Endothelial cell of umbilical vein (primary cell): ENCODE measurements around the gene DDX17. TPM values are rescaled to one million over a fixed set of nuclear protein-coding genes. Genes with fewer than 3 reads are reported as not detected.

Experiments used
- BruUV-seq: library from RNA; stranded (reverse); fragments of 400-500 nt; replicated peaks from 2 replicates; lab custom pipeline; 2021; lab: Mats Ljungman, UMichigan
- CTCF ChIA-PET: fragments of 300-600, 350-600 bp; sonication (Branson Sonifier 250); formaldehyde crosslinking; loops from one replicate; lab custom pipeline; 2021; ENCODE audit warnings: antibody characterized with exemption, inconsistent platforms; lab: Charles Lee
- POLR2A ChIA-PET: fragments of 300-600, 350-600 bp; sonication (Branson Sonifier 250); formaldehyde crosslinking; loops from one replicate; lab custom pipeline; 2021; ENCODE audit warnings: antibody characterized with exemption, inconsistent platforms; lab: Charles Lee
- DNase-seq: peaks from one replicate; pipeline ENCODE4 v3.0.0-alpha.2; 2011; ENCODE audit warnings: low read depth, low spot score
- FAIRE-seq: peaks from 2 replicates; lab custom pipeline; 2011; peaks lifted over from hg19 to GRCh38; lab: Jason Lieb, UNC
- H2AFZ ChIP-seq: 2 replicates; pipeline ENCODE4 v1.6.0; 2012; ENCODE audit warnings: low read depth, low read length, control low read depth, inconsistent platforms
- H3K27ac ChIP-seq: 2 replicates; pipeline ENCODE4 v1.5.1; 2011; ENCODE audit warnings: low read depth, mild to moderate bottlenecking, control low read depth, low read length, moderate library complexity; ENCODE audit not compliant: insufficient read depth
- H3K27me3 ChIP-seq, 2 experiments: 2 replicates each; pipeline versions ENCODE4 v1.6.0 to v1.6.1; 2011; ENCODE audit warnings: low read length in 2 of 2, mixed read lengths in 1 of 2; ENCODE audit not compliant: control insufficient read depth in 2 of 2, insufficient read depth in 2 of 2
- H3K36me3 ChIP-seq, 2 experiments: 2 replicates in 1 of 2; 3 replicates in 1 of 2; pipeline ENCODE4 v1.5.1; 2011; ENCODE audit warnings: low read length in 2 of 2, mild to moderate bottlenecking in 1 of 2, moderate library complexity in 1 of 2; ENCODE audit not compliant: control insufficient read depth in 2 of 2, insufficient read depth in 2 of 2; ENCODE audit errors: extremely low read depth in 1 of 2
- H3K4me1 ChIP-seq: 3 replicates; pipeline ENCODE4 v1.5.1; 2011; ENCODE audit warnings: mild to moderate bottlenecking, low read length; ENCODE audit not compliant: control insufficient read depth, insufficient read depth; ENCODE audit errors: extremely low read depth
- H3K4me2 ChIP-seq: 2 replicates; pipeline ENCODE4 v1.6.1; 2011; ENCODE audit warnings: low read length, control low read depth, mixed read lengths; ENCODE audit not compliant: insufficient read depth
- H3K4me3 ChIP-seq, 3 experiments: fragments of 200-600 bp in 1 of 3; sonication (generic), shearing (Covaris generic) in 1 of 3; replicated peaks in 1 of 3; 2 replicates each; pipeline ENCODE4 v1.5.1; 2011 to 2016; ENCODE audit warnings: control low read depth in 3 of 3, low read length in 3 of 3, mild to moderate bottlenecking in 2 of 3, inconsistent platforms in 1 of 3, low read depth in 1 of 3, moderate library complexity in 1 of 3; ENCODE audit not compliant: insufficient read depth in 1 of 3
- H3K79me2 ChIP-seq: 2 replicates; pipeline ENCODE4 v1.6.0; 2012; ENCODE audit warnings: low read length, inconsistent platforms; ENCODE audit not compliant: control insufficient read depth, insufficient read depth
- H3K9ac ChIP-seq: replicated peaks from 2 replicates; pipeline ENCODE3; 2011; ENCODE audit warnings: low read length, control low read depth; ENCODE audit not compliant: insufficient read depth; ENCODE audit errors: extremely low read depth
- H3K9me1 ChIP-seq: replicated peaks from 3 replicates; pipeline ENCODE4 v1.6.0; 2011; ENCODE audit warnings: mild to moderate bottlenecking, low read length; ENCODE audit not compliant: control insufficient read depth, insufficient read depth; ENCODE audit errors: extremely low read depth
- H3K9me3 ChIP-seq: replicated peaks from 2 replicates; pipeline ENCODE4 v1.5.1; 2012; ENCODE audit warnings: low read length, inconsistent platforms; ENCODE audit not compliant: control insufficient read depth, insufficient read depth
- H4K20me1 ChIP-seq: replicated peaks from 2 replicates; pipeline ENCODE3; 2011; ENCODE audit warnings: mild to moderate bottlenecking, low read length; ENCODE audit not compliant: control insufficient read depth, insufficient read depth; ENCODE audit errors: extremely low read depth
- CTCF ChIP-seq, 2 donors: IDR thresholded peaks; 1 replicate in 1 of 2; 2 replicates in 1 of 2; pipeline ENCODE4 v1.5.1; 2011; ENCODE audit warnings: low read length in 2 of 2, mild to moderate bottlenecking in 2 of 2, moderate library complexity in 2 of 2, control low read depth in 1 of 2, inconsistent platforms in 1 of 2, low read depth in 1 of 2; ENCODE audit not compliant: insufficient read depth in 1 of 2; ENCODE audit errors: extremely low read depth in 1 of 2
- EZH2 ChIP-seq: IDR thresholded peaks from 2 replicates; pipeline ENCODE4 v1.6.1; 2012; ENCODE audit warnings: borderline replicate concordance, low read depth, mild to moderate bottlenecking, moderate library complexity, low read length, inconsistent platforms; ENCODE audit not compliant: severe bottlenecking
- FOS ChIP-seq: IDR thresholded peaks from 2 replicates; pipeline ENCODE4 v1.6.1; 2011; ENCODE audit warnings: mild to moderate bottlenecking, low read length, moderate library complexity, borderline replicate concordance; ENCODE audit not compliant: insufficient read depth
- GATA2 ChIP-seq: IDR thresholded peaks from 2 replicates; pipeline ENCODE4 v1.7.0; 2011; ENCODE audit warnings: low read depth, mild to moderate bottlenecking, moderate library complexity, mixed read lengths, low read length; ENCODE audit not compliant: insufficient read length, insufficient read depth
- JUN ChIP-seq: IDR thresholded peaks from 2 replicates; pipeline ENCODE4 v1.6.1; 2011; ENCODE audit warnings: borderline replicate concordance, low read depth; ENCODE audit not compliant: insufficient read length, insufficient read depth
- MAX ChIP-seq: IDR thresholded peaks from 2 replicates; pipeline ENCODE4 v1.6.1; 2011; ENCODE audit not compliant: insufficient read depth, insufficient read length
- MYC ChIP-seq: IDR thresholded peaks from one replicate; pipeline ENCODE4 v1.6.1; 2011; ENCODE audit warnings: mild to moderate bottlenecking, low read depth, low read length
- POLR2A ChIP-seq: IDR thresholded peaks from 2 replicates; pipeline ENCODE4 v1.6.1; 2012; ENCODE audit warnings: low read depth, mild to moderate bottlenecking, control low read depth, low read length
- POLR2AphosphoS5 ChIP-seq: IDR thresholded peaks from 2 replicates; pipeline ENCODE4 v1.6.1; 2012; ENCODE audit warnings: low read depth, mild to moderate bottlenecking, control low read depth, low read length, moderate library complexity; ENCODE audit not compliant: insufficient read depth
- dilution Hi-C: fragments of 300-500 bp; cut with MboI; formaldehyde crosslinking; loops from one replicate; pipeline ENCODE4 v1.15.0; 2019; ENCODE audit warnings: low sequenced_read_pairs; ENCODE audit not compliant: extremely low pct_ligation_motif_present
- intact Hi-C: fragments of 100-400 bp; cut with micrococcal nuclease; formaldehyde crosslinking; loops from one replicate; pipeline ENCODE4 v1.10.0; 2022
- polyA plus RNA-seq, 4 experiments: library from polyadenylated mRNA; depleted of rRNA in 3 of 4; stranded (reverse) in 3 of 4; unstranded in 1 of 4; fragments of >200 nt; gene quantifications; 2 replicates each; pipeline versions ENCODE4 v1.2.1 to v1.2.3, GENCODE V29; 2011 to 2012; ENCODE audit warnings: missing spikeins in 1 of 4
- total RNA-seq: library from RNA; stranded (reverse); gene quantifications from 2 replicates; pipeline ENCODE4 v1.2.3, GENCODE V29; 2021

The DDX17 gene
- total and polyA plus RNA-seq, 2 donors (not counting 3 experiments of a cell fraction or from before 2014, with no cell fraction given): 393 to 402 TPM

- POLR2A ChIA-PET: no interaction called here
- CTCF ChIA-PET: interaction anchor here (1.5 kb wide), 1 partner anchor 8 kb away, joined by 4 read pairs; no protein-coding TSS in a partner anchor
- Histone ChIP-seq H3K9ac (no peak overlapping the region), H4K20me1 (no peaks in the 10 kb centered on the region), H3K27me3 (peaks cover 4% of the 10 kb centered on the region in 2 experiments), H3K4me3 (no peak overlapping the region), H3K27ac (no peak overlapping the region), H2AFZ (no peak overlapping the region), H3K9me1 (no peaks in the 10 kb centered on the region), H3K36me3 (no peaks in the 10 kb centered on the region), H3K9me3 (no peaks in the 10 kb centered on the region), H3K79me2 (no peaks in the 10 kb centered on the region), H3K4me1 (no peaks in the 10 kb centered on the region), H3K4me2 (no peak overlapping the region)
- intact Hi-C loops: no loop called here
- DNase-seq: no peak
- no TSS peak for BruUV-seq
- dilution Hi-C loops: no loop called here
- TF ChIP-seq JUN (no peak), FOS (no peak), EZH2 (no peak), POLR2A (no peak), GATA2 (no peak)
- FAIRE-seq: no peak
These were observed 61.3 kb downstream of the DDX17 start for GRCh38 chr22:38444783-38445182.

DNA sequence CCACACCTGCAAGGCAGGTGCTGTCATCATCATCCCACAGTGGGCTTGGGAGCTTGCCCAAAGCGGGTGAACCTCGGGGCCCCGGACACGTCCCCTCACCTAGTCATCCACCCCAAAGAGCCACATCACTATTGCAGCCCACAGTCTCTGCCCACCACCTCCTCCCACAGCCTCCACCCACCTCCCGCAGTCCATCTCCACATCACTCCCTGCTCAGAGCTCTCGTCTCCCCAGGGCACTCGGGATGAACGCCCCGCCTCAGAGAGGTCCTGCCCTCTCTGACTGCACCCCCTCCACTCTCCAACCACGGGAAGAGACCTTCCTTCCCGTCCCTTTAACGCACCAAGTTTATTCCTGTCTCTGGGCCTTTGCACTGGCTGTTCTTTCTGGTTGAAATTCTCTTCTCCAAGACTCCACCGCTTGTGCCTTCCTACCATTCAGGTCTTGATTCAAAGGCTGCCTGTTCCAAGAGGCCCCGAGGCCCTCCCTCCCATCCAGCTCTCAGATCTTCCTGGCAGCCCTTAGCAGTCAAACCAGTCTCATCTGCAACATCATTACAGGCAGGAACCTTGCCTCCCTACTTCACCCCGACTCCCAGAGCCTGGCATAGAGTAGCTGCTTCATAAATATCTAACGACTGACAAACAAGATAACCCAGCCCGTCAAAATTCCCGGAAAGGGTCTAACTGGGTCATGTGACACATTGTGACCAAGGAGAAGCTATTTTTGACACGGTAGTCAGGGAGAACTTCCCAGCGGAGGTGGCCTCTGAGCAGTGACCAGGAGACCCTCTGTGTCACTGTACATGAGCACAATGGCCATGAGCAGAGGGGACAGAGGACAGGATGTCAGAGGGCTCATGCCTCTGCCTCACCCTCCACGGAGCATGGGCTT is 62.2 kb downstream of the DDX17 start:
- H3K36me3 ChIP-seq: no peaks in the 10 kb centered on the region
- CTCF ChIA-PET: interaction anchor here (1.5 kb wide), 1 partner anchor 9 kb away, joined by 4 read pairs; no protein-coding TSS in a partner anchor
- H3K79me2 ChIP-seq: no peaks in the 10 kb centered on the region
- no peaks in the 10 kb centered on the region for H3K9me1 ChIP-seq
- peaks cover 4% of the 10 kb centered on the region in 2 experiments for H3K27me3 ChIP-seq
- H3K4me1 ChIP-seq: no peaks in the 10 kb centered on the region
- FAIRE-seq: no peak
- POLR2A ChIA-PET: no interaction called here
- no peak for TF ChIP-seq EZH2
- TF ChIP-seq MYC: no peak
- no peak for TF ChIP-seq CTCF (IDR thresholded peaks at IDR 0.05; ENCODE audit: extremely low read depth in 1 of 2, insufficient read depth in 1 of 2, low read depth in 1 of 2, low read length in 2 of 2)
- TF ChIP-seq POLR2AphosphoS5: no peak
- no peak for TF ChIP-seq MAX
- TF ChIP-seq GATA2: no peak
- no peak for TF ChIP-seq JUN
- no peak for TF ChIP-seq POLR2A
- TF ChIP-seq FOS: no peak
- DNase-seq: no peak
- H3K4me3 ChIP-seq: no peak overlapping the region
- H2AFZ ChIP-seq: no peak overlapping the region
- intact Hi-C loops: no loop called here
- H3K9ac ChIP-seq: no peak overlapping the region
- no peak overlapping the region for H3K4me2 ChIP-seq
- dilution Hi-C loops: no loop called here
- no peaks in the 10 kb centered on the region for H3K9me3 ChIP-seq
- no TSS peak for BruUV-seq
- no peaks in the 10 kb centered on the region for H4K20me1 ChIP-seq
- no peak overlapping the region for H3K27ac ChIP-seq
